Stimulated activated CD8-positive, alpha-beta memory T cell treated with anti-CD3 and anti-CD28 coated beads, Interleukin-12 subunit alpha, Interleukin-12 subunit beta, amount 100 ng/mL, for 24 hours (primary cell): ENCODE measurements around the gene PNMT.

ENCODE experiments used
- DNase-seq: peaks from one replicate; pipeline ENCODE4 v3.0.0-alpha.2; 2020; ENCODE audit errors: extremely low read depth

The PNMT gene

GRCh38 chr17:39667945-39668924 is at the start of gene PNMT:
Gene PNMT, plus strand, starts transcription at chr17:39668453. Its CDS starts 23 bp downstream, at chr17:39668476.
- peak; percentile 44 for DNase-seq

GRCh38 chr17:39618956-39619785 is 49.1 kb upstream of the PNMT start:
- DNase-seq = no peak

DNA sequence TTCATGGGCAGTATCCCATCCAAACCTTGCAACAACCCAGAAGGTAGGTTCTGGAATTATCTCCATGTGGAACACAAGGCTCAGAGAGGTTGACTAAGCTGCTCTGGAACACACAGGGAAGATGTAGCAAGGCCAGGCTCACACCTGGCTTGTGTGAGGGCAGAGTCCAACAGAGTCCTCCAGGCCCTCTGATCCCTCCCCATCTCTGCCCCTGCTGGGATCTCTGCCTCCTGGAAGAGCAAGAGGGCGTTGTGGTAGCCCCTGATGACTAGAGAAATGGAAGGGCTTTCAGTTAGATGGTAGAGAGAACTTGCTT is 48.5 kb upstream of the PNMT start:
- no peak for DNase-seq

DNA sequence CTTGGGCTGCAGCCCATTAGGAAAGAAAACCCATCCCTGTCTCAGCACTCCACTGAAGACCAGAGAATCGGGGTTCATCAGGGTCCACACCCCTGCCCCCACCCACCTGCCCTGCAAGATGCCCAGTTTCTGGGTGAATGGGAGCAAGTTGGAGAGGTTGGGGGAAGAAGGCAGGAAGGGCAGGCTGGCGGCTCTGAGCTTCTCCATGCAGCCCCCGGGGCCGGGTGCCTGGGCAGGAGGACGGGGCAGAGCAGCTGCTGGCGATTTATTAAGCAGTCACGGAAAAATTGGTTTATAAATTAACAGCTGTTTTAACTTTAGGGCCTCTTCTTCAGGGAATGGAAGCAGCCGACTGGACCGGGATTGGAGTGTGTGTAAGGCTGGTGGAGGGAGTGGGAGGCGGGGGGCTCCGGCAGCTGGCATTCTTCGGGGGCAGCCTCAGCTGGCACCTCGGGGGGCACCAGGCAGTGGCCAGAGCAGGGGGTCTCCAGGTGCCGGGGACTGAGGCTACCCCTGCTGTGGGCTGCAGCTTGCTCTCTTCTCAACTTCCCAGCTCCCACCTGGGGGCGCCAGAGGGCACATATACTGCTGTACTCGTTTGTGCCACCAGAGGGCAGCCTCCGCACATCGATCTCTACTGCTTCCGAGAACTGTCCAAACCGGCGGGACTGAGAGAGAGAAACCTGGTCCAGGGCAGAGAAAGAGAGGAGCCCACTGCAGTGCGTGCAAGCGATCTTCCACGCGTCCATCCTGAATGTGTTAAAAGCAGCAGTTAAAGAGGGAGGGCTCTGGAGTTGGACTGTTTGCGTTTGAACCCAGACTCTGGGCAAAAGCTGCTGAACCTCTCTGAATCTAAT is 46.5 kb upstream of the PNMT start:
- DNase-seq = peak; percentile 57

DNA sequence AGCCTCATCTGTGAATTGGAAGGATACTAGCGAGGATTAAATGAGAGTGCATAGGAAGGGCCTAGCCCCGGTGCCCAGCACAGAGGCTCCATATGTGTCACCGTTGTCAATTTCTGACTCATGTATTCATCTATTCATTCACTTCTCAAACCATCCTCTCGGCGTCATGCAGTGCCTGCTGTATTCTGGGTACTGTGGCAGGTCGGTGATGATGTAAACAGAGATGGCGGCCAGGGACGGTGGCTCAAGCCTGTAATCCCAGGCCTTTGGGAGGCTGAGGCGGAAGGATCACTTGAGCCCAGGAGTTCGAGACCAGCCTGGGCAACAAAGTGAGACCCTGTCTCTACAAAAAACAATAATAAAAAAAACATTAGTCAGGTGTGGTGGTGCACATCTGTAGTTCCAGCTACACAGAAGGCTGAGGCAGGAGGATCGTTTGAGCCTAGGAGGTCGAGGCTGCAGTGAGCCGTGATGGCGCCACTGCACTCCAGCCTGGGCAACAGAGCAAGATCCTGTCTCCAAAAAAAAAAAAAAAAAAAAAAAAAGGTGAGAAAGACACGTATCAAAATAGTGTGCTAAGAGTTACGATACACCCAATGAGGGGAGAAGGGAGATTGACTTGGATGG is 45.8 kb upstream of the PNMT start:
- DNase-seq = no peak

DNA sequence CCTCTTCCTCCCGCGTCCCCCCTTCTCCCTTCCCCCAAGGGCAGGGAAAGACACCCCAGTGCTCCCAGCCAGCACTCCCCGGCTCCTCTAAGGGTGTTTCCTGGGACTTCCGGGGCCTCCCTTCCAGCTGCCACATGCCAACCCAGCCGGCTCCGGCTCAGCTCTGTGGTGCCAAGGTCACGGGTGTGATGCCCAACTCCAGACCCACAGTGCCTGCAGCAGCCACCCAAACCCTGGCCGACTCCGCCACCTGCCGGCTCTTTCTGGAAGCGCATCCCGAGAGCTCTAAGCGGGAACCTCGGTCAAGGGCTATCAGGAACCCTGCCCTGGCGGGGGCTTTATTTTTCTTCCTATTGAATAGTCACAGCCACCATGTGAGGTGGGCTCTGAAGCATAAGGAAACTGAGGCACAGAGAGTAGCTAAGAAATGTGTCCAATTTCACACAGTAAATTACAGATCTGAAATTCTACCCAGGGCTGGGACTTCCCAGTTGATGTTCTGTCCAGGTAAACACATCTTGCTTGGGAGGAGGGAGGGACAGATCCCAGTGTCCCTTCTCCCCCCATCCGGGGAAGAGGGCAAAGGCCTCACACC is 44.8 kb upstream of the PNMT start:
- DNase-seq = peak; percentile 68

- no peak for DNase-seq
These were observed 43.9 kb upstream of the PNMT start for GRCh38 chr17:39624313-39624712.

- no peak for DNase-seq
These were observed 43.0 kb upstream of the PNMT start for GRCh38 chr17:39625198-39625785.

- no peak for DNase-seq
These were observed 41.8 kb upstream of the PNMT start, which contains the start of gene PPP1R1B for GRCh38 chr17:39626171-39627046. Gene PPP1R1B, plus strand, starts transcription at chr17:39626952. Its CDS starts 441 bp downstream, at chr17:39627393.

DNA sequence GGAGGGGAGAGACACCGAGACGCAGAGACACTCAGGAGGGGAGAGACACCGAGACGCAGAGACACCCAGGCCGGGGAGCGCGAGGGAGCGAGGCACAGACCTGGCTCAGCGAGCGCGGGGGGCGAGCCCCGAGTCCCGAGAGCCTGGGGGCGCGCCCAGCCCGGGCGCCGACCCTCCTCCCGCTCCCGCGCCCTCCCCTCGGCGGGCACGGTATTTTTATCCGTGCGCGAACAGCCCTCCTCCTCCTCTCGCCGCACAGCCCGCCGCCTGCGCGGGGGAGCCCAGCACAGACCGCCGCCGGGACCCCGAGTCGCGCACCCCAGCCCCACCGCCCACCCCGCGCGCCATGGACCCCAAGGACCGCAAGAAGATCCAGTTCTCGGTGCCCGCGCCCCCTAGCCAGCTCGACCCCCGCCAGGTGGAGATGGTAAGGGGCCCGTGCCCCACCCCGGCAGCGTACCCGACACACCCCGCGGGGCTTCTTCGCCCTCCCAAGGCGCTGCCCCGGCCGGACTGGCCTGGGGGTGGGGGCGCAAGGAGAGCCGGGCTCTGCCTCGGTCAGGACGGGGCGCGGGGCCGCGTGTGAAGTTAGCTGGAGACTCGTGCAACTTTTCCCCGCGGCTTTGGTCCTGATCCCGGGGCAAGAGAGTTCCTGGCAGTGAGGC is 41.1 kb upstream of the PNMT start:
- DNase-seq = no peak

- DNase-seq = no peak
These were observed 40.3 kb upstream of the PNMT start for GRCh38 chr17:39627712-39628516.

- no peak for DNase-seq
These were observed 39.4 kb upstream of the PNMT start for GRCh38 chr17:39628655-39629493.

DNA sequence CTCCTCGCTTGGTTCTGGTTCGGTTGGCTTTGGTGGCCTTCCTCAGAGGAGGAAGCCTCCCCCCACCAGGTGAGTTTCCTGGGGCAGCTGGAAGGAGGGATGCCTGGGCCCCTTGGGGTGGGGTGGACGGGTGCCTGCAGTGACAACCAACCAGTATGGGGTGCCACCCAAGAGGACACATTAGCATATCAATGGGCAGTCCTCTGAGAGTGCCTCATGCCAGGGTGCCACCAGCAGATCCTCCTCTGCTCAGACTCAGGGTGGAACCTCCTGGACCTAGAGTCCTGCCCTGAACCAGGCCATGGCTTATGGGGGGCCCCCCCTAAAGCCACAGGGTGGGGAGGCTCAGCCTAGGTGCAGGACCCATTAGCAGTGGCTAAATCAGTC is 38.8 kb upstream of the PNMT start:
- no peak for DNase-seq

GRCh38 chr17:39629898-39630297 is 38.4 kb upstream of the PNMT start:
- no peak for DNase-seq

DNA sequence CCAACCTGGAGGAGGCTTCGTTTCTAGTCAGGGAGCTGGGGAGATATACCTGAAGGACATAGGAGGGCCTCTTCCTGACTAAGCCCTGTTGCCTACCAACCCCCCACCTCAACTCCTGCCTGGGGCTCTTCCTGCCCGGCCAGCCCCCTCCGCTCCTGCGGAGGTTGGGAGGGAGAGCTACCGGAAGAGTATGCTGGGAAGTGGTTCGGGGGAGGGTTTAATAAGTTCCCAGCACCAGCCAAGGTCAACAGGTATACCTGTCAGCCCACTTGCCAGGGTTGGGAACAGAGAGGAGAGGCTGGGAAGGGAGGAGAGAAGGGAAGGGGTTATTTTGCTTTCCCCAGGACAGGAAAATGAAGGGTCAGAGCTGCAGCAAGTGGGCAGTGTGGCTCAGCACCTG is 36.9 kb upstream of the PNMT start:
- no peak for DNase-seq

DNA sequence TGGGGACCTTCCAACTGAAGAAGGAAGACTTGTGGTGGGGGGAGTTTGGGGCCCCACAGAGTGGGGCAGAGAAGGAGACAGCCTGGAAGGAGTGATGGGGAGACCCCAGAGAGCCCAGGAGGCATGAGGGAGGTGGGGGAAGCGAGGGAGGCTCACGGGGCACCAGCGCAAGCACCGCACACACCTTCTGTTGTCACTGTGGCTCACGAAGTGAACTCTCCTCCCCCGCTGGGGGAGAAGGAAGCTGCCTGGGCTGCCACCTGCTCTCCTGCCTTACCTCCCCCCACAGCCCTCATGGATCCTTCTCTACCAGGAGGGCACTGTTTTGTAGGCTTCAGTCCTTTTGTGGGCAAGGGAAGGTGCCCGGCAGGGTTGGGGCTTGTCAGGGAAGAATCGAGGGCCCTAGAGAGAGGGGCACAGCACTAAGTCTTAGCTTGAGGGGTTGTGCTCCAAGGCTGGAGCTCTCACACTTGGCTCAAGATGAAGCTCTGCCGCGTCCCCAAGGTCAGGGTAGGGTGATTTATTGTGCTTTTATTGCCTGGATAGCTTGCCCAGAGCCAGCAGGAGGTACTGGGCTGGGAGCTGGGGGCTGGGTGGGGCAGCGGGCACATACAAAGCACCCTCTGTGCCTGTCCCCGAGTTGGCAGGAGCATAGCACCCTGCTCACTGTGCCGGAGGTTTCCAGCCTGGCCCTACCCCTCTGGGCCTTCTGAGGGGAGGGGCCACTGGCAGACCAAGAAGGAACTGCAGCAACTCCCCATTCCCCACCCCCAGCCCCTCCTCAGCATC is 35.9 kb upstream of the PNMT start:
- DNase-seq = no peak
